GM19452 (cell line): ENCODE data around the gene ERC1.
"Not testable (repeated sequence)": the region's sequence is repeated elsewhere in the genome, so short reads cannot be mapped to it uniquely, and the experiment has no call there.

Experiments used
- ATAC-seq: cut with Tn5 transposase; IDR thresholded peaks from one replicate; pipeline ENCODE4 v1.9.1; 2021; ENCODE audit not compliant: unreplicated experiment

The ERC1 gene

DNA sequence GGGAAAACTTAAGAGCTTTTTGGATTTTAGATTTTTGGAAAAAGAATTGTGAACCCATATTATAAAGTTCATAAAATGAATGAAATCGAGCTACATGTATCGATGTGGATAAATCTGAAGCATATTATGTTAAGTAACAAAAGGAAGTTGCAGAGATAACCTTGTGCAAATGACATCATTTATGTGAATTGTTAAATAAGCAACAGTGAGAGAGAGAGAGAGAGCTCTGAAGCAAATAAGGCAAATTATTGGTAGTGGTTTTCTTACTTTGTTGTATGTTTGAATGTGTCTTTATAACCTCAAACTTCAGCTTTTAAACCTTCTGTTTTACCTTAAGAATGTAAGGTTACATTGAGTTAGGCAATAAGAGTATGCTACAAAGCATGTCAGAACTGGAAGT lies 78.8 kb downstream of the ERC1 start:
- ATAC-seq = no peak

DNA sequence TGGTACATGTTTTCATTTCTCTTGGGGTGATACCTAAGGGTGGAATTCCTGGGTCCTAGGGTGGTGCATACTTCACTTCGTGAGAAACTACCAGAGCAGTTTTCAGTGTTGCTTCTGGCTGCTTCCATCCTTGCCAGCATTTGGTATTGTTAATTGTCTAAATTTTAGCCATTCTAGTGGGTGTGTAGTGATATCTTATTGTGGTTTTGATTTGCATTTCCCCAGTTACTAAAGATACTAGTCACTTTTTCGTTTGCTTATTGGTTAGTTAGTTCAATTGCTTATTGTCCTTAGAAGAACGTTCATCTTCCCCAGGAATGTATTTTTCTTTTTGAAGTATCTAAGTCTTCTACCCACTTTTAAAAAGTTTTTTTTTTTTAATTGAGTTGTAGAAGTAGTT lies 80.2 kb downstream of the ERC1 start:
- ATAC-seq = no peak

DNA sequence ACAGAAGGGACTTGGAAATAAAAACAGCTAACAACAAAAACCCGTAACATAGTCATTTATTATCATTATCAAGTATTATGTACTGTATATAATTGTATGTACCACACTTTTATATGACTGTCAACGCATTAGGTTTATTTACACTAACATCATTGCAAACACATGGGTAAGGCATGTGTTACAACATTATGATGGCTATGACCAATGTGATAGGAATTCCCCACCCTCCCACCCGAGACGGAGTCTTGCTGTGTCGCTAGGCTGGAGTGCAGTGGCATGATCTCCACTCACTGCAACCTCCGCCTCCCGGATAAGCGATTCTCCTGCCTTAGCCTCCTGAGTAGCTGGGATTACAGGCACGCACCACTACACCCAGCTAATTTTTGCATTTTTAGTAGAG lies 82.6 kb downstream of the ERC1 start:
- ATAC-seq = no peak

DNA sequence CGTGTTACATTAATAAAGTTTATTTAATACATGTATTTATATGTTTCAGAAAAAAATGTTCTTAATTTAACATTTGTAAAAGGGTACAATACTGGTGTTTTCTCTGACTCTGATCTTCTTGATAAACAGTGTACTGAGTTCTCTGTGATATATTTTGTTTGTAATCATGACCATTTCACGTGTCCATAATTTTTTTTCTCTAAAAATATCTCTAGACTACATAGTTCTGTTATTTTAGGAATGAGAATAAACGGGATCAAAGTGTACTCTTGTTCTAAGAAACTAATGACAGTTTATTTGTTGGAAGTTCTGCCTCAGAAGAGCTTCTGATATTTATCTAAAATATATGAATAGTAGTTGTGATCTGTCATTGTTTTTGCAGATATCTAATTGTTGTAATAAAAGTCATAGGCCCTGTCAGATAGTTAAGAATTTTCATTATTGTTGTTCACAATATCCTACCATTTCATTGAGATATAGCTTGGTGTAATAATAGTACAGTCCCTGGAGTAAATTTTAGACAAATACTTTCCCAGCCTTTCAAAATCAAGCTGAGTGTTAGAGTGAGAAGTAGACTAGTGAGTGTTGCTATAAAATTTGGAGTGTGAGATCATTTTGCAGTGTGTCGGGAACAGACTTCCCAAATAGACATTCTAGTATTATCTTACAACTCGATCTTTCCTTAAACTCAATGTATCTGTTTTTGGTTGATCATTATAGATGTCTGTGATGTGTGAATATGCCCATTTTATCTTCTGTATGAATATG lies 86.2 kb downstream of the ERC1 start:
- no peak for ATAC-seq

DNA sequence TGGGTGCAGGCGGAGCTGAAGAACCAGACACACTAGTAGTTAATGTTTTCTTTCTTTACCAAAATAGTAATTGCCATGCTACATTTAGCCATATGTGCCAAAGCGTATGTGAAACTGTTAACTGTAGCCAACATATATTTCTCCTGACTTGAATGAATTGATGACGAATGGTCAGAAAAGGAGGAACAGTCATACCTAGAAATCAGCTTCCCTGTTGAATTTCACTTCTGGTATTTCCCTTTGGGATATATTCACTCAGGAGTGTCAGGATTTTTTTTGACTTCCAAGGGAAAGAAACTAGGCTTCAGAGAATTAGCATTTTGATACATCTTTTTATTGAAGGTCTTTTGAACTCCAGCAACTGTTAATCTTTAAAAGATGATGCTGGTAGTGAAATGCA lies 87.0 kb downstream of the ERC1 start:
- ATAC-seq = no peak

DNA sequence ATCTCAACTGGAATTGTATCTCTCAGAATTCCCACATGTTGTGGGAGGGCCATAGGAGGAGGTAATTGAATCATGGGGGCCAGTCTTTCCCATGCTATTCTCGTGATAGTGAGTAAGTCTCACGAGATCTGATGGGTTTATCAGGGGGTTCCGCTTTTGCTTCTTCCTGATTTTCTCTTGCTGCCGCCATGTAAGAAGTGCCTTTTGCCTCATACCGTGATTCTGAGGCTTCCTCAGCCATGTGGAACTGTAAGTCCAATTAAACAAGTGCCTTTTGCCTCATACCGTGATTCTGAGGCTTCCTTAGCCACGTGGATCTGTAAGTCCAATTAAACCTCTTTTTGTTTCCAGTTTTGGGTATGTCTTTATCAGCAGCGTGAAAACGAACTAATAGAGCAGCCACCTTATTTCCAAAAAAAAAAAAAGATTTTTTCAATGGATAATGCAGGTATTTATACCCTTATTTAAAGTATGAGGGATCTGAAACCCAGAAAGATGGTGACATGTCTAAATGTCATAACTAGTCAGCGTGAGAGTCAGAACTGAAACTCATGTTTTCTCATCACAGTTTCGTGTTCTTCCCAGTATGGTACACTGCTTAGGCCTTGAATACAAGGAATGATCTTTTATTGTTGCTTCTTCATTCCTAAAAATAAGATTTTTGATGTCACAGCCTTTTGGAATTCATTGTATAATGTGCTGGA lies 89.6 kb downstream of the ERC1 start:
- no peak for ATAC-seq

- ATAC-seq = no peak
Measured at GRCh38 chr12:1083151-1083888, 92.3 kb downstream of the ERC1 start.

- ATAC-seq = no peak
Measured at GRCh38 chr12:1083889-1084262, 92.9 kb downstream of the ERC1 start.

GRCh38 chr12:1091350-1091749 lies 100.3 kb downstream of the ERC1 start:
- no peak for ATAC-seq

GRCh38 chr12:1093166-1093751 lies 102.2 kb downstream of the ERC1 start:
- no peak for ATAC-seq

GRCh38 chr12:1094714-1095113 lies 103.7 kb downstream of the ERC1 start:
- ATAC-seq = no peak

DNA sequence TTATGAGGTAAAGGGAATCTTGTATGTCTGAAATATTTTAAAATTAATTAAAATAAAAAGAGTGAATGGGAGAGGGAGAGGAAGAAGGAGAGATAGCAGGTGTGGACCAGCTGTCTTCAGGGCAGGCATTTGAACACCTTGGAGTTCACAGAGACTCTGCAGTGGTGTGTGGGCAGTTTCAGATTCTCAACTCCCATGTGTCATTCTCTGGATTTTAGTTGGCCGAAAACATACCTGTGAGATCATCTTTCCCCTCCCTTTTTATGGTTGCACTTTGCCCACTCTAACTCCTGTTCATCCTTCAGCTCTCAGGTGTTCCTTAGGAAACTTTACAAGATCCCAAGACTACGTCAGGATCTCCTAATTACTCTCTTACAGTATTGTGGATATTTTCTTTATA lies 108.1 kb downstream of the ERC1 start:
- no peak for ATAC-seq

DNA sequence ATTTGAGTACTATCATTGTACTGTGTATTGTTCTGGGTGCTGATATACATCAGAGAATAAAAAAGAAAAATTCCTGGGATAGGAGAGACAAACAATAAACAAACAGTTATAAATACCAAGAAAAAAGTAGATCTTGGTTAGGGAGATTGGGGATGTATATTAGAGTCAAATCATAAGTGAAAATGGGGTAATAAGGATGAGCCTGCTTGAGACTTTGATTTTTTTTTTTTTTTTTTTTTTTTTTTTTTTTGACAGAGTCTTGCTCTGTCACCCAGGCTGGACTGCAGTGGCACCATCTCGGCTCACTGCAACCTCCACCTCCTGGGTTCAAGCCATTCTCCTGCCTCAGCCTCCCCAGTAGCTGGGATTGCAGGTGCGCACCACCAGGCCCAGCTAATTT lies 108.6 kb downstream of the ERC1 start:
- ATAC-seq = not testable (repeated sequence)

DNA sequence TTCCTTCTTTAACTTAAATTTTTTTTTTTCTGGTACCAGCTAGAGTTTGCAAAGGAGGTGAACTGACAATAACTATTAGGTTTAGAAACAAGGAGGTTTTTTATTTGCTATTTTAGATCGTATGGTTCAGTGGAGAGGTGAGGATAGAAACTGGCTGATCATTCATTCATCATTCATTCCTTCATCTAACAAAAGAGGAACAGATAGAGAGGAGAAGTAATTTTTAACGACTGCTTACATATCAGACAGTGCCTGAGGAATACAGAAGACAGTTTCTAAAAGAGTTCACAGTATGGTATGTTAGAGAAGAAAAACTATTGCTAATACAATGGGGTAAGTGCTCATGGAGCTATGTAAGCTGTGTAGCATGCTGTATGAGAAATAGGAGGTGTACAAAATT lies 111.1 kb downstream of the ERC1 start:
- ATAC-seq = no peak

GRCh38 chr12:1102791-1103450 lies 111.9 kb downstream of the ERC1 start:
- ATAC-seq = no peak

DNA sequence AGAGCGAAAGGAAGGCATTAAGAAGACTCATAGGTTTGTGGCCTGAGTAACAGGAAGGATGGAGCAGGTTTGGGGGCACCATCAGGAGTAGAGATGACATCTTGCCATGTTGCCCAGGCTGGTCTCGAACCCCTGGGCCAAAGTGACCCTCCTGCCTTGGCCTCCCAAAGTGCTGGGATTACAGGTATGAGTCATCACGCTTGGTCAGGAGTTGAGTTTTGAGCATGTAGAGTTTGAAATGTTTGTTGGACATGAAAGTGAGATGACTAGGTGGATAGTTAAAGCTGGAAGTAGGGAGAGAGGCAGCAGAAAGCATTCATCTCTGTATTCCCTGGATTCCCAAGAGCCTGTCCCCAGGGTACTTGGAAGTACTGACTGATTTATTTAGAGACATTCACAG lies 112.6 kb downstream of the ERC1 start:
- no peak for ATAC-seq

DNA sequence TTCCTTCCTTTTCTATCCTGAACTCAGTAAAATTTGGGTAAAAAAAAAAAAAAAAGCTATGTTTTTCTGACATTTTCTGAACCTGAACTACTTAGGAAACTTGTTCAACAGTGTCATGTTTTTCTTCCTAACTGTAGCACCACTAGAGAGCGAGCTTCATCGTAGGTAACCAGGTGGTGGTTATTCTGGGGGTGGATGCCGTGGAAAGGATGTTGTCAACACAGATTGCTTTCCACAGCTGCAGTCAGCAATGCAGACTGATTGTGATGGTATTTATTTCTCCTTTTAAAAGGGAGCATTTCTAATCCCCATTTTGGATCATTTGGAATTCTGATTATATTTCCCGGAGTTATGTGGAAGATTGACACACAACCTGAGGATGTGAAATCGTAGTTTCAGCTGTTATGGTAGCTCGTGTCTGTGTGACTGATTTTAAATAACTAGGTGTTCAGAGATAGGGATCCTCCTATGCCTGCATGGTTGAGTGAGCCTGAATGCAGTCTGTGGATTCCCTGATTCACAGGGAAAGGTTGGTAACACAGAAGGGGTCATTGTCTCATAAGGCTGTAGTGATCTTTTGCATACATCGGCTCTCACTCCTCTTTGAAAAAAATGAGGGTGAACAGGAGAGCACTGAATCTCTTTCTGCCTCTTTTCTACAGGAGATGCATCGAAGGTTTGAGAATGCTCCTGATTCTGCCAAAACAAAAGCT lies 113.2 kb downstream of the ERC1 start:
- ATAC-seq = no peak

- ATAC-seq = no peak
Measured at GRCh38 chr12:1107669-1108068, 116.6 kb downstream of the ERC1 start.

DNA sequence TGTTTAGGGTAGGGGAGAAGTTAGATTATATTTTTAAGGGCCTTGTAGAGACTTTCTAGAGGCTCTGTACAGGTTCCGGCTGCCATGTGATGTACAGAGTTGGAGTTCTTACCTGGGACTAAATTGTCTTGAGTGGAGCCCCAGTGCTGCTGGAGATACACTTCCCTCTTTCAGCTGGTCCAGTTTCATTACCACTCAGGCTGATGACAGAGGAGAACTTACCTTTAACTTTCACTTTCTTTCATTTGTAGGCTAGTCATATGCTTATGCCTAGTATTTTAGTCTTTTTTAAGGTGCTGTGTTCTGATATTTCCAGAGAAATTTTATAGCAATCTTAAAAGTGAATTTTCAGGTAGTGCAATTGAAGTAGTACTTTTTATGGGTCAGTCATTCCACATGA lies 117.3 kb downstream of the ERC1 start:
- no peak for ATAC-seq

DNA sequence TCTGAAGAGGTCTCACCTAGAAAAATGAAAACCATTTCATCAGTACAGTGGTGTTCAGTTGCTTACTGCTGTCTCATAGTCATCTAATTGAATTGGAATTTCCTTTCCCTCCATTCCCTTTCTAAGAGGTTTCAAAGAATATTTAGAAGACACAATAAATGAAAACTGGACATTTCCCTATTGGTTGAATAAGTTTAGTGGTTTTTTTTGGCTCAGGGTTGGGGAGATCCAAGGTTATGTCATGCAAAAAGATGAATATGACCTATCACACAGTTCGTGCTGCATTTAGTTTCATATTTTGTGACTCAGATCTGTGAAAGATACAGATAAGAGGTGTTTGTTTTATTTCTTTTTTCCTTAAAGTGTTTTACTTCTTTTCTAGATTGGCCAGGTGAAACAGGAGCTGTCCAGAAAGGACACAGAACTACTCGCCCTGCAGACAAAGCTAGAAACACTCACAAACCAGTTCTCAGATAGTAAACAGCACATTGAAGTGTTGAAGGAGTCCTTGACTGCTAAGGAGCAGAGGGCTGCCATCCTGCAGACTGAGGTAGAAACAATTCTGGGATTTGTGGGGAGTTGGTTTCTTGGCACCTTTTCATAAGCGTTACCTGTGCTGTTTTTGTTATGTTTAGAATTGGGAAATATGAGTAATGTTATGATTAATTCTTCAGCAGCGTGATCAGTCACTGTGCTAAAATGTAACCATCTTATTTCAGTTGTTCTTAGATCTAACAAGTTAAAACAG lies 124.6 kb downstream of the ERC1 start:
- no peak for ATAC-seq
